ENCODE data around the gene RBM47.
"Not testable (repeated sequence)": the region's sequence is repeated elsewhere in the genome, so short reads cannot be mapped to it uniquely, and the experiment has no call there.

Gene RBM47

GRCh38 chr4:40486534-40486933 is 143.1 kb downstream of the RBM47 start:
- DNase-seq, result peak; percentile 62 to 91 (median 80)

DNA sequence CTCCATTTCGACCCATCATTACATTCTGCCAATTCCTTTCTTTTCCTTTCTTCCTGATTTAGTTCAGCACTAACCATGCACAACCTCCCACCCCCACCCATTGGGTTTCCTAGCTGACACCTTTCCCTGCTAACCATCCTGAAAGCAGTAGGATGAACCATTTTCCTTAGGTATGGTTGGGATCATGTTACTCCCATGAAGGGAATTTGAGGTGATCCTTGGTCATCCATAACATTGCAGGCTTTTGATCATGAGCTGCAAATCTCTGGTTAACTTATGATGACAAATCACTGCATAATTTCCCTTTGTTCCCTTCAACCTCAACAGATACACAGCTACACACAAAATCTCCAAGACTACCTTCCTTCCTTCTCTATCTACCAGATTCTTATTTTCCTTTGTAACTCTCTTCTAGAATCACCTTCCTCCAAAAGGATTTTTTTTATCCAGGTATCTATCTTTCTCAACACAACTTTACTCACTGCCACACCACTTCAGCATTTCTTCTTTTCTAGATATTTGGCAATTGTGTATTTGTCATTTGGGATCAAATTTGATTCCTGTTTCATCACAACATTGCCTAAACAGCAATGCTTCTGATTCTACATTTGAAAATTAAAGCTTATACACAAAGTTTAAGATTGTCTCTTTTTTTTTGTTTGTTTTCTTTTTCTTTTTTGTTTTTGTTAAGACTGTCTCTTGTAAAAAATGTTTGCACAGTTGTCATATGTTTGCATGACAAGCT is 145.1 kb downstream of the RBM47 start:
- peak in 2 of 4 experiments; percentile 34 to 36 for DNase-seq

GRCh38 chr4:40482985-40483647 is 146.5 kb downstream of the RBM47 start:
- no peak for DNase-seq

- no peak for DNase-seq
Observed at GRCh38 chr4:40481977-40482376, 147.7 kb downstream of the RBM47 start.

DNA sequence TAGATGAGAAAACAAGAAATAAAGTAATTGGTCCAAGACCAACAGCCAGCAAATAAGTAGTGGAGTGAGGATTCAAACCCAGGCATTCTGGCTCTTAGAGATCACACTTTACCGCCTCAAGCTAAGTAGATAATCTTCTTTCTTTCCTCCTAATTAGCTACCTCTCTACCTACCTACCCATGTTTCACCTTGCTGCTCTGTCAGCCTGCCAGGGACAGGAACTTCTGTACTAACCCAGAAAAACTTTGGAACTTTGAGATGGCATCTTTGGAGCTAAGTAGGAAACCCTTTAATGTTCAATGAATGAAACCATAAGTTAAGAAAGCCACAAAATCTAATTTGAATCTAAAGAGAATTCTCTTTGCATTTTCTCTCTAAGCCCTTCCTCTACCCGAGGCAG is 149.4 kb downstream of the RBM47 start:
- DNase-seq, result no peak

GRCh38 chr4:40479378-40479777 is 150.3 kb downstream of the RBM47 start:
- no peak for DNase-seq

DNA sequence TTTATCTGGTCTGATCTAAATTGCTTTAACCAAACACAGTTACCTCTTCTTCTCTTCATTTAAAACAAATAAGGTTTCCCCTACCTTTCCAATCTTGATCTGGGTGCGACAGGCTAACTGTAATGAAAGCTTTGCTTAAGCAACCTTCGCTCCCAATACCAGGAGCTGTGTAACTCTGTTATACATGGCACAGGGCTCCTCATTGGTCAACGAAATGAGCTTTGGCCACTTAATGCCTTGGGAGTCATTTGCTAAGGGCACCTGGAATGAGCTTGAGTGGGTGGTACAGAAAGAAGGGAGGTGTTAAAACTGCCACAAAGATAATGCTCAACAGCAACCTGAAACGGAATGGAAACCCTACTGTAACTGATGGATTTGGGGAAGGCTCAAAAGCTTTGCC is 154.1 kb downstream of the RBM47 start:
- DNase-seq, result no peak

DNA sequence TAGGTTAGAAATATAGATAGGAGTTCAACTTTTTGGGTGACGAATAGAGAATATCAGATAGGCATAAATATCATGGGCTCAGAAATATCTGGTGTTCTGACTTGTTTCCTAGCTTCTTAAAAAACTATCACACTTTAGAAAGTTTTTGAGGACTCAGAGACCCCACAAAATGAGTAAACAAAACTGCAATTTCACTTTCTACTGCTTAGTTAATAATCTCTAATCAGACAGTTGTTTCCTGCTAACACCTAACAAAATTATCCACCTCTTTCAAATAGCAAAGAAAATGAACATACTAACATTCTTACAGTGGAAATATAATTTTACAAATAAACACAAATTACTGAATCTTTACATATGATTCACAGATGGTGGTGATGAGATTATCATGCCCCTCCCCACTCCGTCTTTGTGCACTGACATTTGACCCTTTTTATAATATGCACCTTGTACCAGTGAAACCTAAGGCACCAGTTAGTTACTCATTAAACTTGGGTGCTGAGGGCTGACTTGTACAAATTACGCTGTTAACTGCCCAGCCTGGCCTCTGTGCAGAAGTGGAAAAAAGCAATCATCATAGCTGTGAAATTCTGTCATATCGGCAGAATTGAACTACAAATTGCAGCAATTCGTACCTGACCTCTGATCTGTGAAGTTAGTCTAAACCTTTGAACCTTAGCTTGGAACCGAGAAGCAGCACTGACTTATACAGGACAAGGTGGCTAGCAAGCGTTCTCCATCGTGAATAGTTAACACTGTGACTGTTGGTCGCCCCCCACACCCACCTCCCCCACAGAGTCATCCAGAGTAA is 155.9 kb downstream of the RBM47 start:
- no peak for DNase-seq

- DNase-seq, result no peak
Observed at GRCh38 chr4:40471923-40472322, 157.7 kb downstream of the RBM47 start.

GRCh38 chr4:40466789-40467188 is 162.9 kb downstream of the RBM47 start:
- DNase-seq, result no peak

DNA sequence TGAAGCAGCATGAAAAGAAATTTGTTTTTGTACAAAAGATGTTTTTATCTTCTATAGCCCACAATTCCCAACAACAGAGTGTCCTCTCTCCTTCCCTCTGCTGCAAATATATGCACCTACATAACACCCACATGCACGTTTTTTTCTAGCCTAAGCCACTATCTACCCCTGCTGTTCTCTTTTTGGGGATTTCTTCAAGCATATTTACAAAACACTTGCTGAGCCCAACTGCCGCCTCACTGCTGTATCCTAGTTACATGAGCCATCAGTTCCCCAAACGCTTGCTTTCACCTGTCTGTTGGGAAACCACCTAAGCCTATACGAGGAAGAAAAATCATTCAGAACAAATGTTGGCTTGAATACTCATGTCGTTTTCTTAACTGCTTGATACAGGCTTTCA is 167.3 kb downstream of the RBM47 start:
- DNase-seq, result peak in 2 of 4 experiments; percentile 22 to 30

- DNase-seq, result no peak
Observed at GRCh38 chr4:40461879-40462278, 167.8 kb downstream of the RBM47 start.

DNA sequence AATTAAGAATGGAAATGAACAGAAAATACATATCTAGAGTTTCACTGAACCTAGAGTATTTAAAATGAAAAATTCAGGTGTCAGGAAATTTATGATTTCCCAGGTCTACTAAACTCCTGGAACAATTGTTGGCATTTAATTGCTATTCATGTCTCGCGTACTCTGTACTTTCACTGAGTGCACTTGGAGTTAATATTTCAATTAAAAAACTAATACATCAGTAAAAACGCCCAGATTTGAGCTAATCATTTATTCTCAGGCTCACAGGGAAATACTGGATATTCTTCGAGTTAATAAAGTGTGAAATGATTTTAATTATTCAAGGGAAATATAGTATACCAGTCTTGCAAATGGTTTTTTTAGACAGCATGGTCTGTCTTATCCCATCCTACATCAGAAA is 168.6 kb downstream of the RBM47 start:
- no peak for DNase-seq

- no peak for DNase-seq
Observed at GRCh38 chr4:40458683-40459082, 171.0 kb downstream of the RBM47 start.

DNA sequence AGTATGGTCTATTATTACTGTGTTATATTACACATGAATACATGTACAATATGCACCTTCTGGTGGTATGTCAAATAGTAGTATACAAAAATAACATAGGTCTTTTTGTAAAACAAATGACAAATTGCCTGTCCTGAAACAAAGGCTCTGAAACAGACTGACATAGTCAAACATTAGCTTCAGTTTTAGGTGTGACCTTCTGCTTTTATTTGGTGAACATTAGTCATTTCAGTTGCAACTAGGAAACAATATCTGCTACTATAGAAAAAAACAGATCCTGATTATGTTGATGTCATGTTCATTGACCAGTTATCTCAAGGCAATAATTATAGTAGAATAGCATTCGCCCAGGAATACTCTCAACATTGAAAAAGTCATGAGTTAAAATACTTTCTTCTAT is 171.6 kb downstream of the RBM47 start:
- peak in 1 of 4 experiments; percentile 28 for DNase-seq

GRCh38 chr4:40455340-40455902 is 174.2 kb downstream of the RBM47 start:
- DNase-seq, result peak in 3 of 4 experiments; percentile 22 to 57 (median 41)

GRCh38 chr4:40454816-40455215 is 174.8 kb downstream of the RBM47 start:
- peak in 3 of 4 experiments; percentile 23 to 38 (median 31) for DNase-seq

- no peak for DNase-seq
Observed at GRCh38 chr4:40453912-40454311, 175.8 kb downstream of the RBM47 start.

- no peak for DNase-seq
Observed at GRCh38 chr4:40448875-40449274, 180.8 kb downstream of the RBM47 start.

GRCh38 chr4:40446839-40447238 is 182.8 kb downstream of the RBM47 start:
- no peak for DNase-seq

DNA sequence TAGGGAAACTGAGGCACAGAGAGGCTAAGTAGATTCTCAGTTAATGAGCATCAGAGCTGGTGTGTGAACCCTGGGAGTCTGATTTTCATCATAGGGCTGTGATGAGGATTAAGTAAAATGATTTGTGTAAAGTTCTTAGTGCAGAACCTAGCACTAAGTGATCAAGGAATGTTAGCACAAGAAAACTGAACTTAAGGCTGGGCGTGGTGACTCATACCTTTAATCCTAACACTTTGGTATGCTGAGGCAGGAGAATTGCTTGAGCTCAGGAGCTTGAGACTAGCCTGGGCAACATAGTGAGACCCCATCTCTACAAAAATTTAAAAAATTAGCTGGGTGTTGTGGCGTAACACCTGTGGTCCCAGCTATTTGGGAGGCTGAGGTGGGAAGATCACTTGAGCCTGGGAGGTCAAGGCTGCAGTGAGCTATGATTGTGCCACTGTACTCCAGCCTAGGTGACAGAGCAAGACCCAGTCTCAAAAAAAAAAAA is 183.4 kb downstream of the RBM47 start:
- not testable (repeated sequence) for DNase-seq

GRCh38 chr4:40445671-40446070 is 184.0 kb downstream of the RBM47 start:
- no peak for DNase-seq

DNA sequence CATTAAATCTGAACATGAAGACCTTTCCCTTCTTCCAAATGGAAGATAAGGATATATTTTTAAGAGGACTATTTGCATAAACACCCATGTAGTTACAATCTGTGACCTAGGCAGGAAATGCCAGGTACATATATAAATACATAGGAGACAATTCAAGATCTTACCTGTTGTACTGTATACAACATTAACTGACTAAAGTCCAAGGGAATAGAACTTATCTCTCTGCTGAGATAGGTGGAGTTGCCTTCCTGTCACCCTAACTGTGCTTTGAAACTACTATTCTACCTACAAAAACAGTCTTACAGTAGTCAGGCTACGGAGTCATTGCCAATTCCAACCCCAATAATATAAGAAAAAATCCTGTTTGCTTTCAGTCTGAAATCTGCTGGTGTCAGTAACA is 188.2 kb downstream of the RBM47 start:
- no peak for DNase-seq
